GM18951 (cell line): Measurements from ENCODE around the gene WWOX.
"Not testable (repeated sequence)": the region's sequence is repeated elsewhere in the genome, so short reads cannot be mapped to it uniquely, and the experiment has no call there.

Experiments used
- POLR2A ChIP-seq: IDR thresholded peaks from 4 replicates; pipeline ENCODE4 v1.6.1; 2011; ENCODE audit warnings: mild to moderate bottlenecking; ENCODE audit not compliant: insufficient read length, insufficient read depth; ENCODE audit errors: extremely low read depth
- in situ Hi-C: fragments of 300-500 bp; cut with MboI; formaldehyde crosslinking; loops from one replicate; pipeline ENCODE4 v1.12.0; 2022; ENCODE audit warnings: low sequenced_read_pairs, mixed read lengths, inconsistent platforms; ENCODE audit not compliant: unreplicated experiment

Gene WWOX

DNA sequence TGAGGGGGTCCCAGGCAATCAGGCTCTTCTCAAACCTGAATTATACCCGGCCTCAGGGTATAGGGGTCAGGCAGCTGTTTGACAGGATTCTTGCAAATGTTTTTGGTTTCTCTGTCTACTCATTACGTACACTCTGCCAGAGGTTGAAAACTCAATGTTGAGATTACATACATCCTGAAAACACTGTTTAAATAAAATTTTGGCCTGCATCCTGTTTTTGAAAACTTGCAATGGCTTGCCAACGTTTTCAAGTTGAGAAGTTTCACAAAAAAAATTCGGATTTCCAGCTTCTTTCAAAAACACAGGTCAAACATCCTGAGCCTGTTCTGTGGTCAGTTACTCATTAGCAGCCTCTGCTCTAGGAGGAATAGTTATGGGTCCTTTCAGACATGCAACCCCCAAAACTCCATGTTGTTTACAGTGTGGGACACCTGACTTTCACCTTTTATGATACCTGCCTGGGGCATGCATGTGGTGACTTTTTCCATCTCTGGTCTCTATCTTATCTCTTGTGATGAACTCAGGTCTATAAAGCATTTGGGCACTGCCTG is 577.8 kb downstream of the WWOX start:
- no peak for TF ChIP-seq POLR2A
- in situ Hi-C loops, result no loop called here

DNA sequence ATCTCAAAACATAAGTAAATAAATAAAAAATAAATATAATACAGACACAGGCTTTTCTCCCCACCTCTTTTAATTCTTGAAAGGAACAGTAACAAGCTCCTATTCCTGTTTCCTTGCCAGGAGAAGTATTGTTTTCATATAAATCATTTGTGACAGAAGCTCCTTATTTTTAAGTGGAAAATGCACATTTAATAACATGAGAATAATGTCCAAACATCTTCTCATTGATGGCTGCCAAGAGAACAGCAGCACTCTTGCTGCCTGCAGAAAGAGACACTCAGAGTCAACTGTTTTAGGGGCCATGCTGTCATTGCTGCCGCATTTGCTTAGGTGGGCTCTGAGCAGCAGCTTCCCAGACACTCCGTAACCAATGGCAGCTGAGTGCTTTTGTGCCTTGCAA is 580.1 kb downstream of the WWOX start:
- in situ Hi-C loops, result no loop called here
- no peak for TF ChIP-seq POLR2A

- in situ Hi-C loops, result no loop called here
- no peak for TF ChIP-seq POLR2A
These were observed 582.3 kb downstream of the WWOX start for GRCh38 chr16:78681743-78682142.

GRCh38 chr16:78684030-78684611 is 584.7 kb downstream of the WWOX start:
- TF ChIP-seq POLR2A, result no peak
- in situ Hi-C loops, result no loop called here

- in situ Hi-C loops, result no loop called here
- TF ChIP-seq POLR2A, result no peak
These were observed 585.4 kb downstream of the WWOX start for GRCh38 chr16:78684655-78685375.

- in situ Hi-C loops, result no loop called here
- no peak for TF ChIP-seq POLR2A
These were observed 587.1 kb downstream of the WWOX start for GRCh38 chr16:78686601-78687000.

DNA sequence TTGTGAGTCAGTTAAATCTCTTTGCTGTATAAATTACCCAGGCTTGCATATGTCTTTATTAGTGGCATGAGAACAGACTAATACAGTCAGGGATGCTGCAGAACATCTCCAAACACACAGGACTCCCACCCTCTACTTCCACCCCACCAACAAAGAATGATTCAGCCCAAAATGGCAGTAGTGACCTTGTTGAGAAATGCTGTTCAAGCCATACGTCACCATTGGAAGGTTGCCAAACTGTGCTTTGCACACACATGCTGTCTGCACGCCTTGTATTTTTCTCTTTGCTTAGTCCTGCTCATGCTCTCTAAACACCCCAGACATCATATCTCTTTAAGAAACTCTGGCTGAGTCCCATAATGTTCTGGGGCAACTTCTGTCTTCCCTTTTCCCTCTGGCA is 589.6 kb downstream of the WWOX start:
- in situ Hi-C loops, result no loop called here
- TF ChIP-seq POLR2A, result no peak

DNA sequence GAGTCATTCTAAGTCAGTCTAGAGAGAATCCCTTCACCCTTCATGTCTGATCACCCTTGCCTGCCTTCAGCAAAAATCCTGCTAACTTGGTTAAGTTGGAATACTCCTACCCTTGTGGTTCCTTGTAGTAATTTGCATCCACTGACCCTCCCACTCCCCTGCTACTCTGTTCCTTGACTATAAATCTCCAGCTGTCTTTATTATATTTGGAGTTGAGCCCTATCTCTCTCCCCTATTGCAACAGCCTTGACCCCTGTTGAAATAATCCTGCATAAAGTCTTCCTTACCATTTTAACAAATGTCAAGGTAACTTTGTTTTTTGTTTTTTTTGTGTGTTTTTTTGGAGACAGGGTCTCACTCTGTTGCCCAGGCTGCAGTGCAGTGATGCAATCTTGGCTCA is 590.1 kb downstream of the WWOX start:
- no peak for TF ChIP-seq POLR2A
- in situ Hi-C loops, result no loop called here

DNA sequence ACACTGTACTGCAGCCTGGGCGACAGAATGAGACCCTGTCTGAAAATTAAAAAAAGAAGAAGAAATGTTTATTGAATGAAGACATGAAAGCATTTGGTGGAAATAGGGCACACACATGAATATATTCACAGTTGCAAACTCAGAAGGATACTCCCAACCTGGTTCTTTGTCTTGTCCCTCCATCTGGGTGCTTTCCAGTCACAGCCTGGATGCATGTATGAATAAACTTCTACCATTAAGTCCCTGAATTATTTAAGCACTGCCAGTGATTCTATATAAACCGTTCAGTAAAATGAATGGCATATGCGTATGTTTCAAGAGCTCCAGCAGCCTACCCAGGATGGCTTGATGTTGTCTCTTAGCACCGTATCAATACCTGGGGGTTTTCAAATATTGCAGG is 591.1 kb downstream of the WWOX start:
- in situ Hi-C loops, result no loop called here
- no peak for TF ChIP-seq POLR2A

GRCh38 chr16:78691746-78692145 is 592.3 kb downstream of the WWOX start:
- in situ Hi-C loops, result not testable (repeated sequence)

- in situ Hi-C loops, result no loop called here
- TF ChIP-seq POLR2A, result no peak
These were observed 594.0 kb downstream of the WWOX start for GRCh38 chr16:78693496-78693895.

GRCh38 chr16:78694414-78694813 is 595.0 kb downstream of the WWOX start:
- in situ Hi-C loops, result no loop called here
- no peak for TF ChIP-seq POLR2A

GRCh38 chr16:78695391-78695790 is 595.9 kb downstream of the WWOX start:
- in situ Hi-C loops, result no loop called here
- TF ChIP-seq POLR2A, result no peak

- in situ Hi-C loops, result no loop called here
These were observed 597.3 kb downstream of the WWOX start for GRCh38 chr16:78696797-78697196.

More at GRCh38 chr16:78696797-78697196, 597.3 kb downstream of the WWOX start:
- TF ChIP-seq POLR2A, result no peak
